ENCODE results near the gene ZFAND3.

ZFAND3 gene

DNA sequence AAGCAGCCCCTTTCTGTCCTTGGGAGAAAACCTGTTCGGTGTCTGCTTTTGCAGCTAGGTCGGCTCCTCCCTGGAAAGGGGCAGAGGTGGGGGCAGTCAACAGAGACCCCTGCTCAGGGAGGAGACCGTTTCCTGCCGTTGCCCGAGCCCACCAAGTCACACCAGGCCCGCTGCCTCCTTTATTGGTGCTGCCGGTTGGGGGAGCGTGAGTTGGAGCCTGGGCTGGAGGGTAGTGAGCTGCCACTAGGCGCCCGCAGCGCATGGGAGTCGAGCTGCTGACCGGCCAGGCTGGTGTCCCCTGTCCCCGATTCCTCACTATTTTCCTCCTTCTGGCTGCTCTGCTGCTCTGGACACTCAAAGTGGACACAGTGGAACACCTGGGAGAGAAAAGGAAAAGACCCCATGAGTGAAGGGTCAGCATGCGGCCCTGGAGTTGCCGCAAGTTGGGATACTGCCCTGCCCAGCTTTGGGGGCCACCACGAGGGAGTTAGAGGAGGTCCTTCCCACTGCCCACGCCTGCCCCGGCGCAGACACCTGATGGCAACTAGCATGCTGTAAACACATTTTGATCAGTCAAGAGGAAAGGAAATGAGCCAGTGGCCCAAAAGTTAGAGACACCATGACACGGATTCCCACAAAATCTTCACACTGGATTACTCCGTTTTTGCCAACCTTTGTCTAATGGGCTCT, 355.4 kb downstream of the ZFAND3 start:
- DNase-seq: no peak

DNA sequence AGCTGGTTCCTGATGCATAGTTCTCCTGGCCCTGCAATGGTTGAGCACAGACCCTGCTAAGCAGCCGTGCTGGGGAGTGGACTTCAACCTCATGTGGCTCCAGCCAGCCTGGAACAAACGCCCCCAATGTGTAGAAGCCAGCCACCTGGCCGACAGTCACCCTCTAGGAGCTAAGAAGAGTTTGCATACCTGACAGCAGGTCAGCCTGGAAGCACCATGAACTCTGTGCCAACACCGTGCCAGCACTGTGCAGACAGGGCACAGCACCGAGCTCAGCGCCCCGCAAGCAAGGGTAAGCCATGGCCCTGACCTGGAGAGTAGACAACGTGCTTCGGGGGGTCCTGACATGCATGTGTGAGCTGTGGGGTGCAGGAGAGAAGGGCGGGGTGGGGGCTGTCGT, 356.3 kb downstream of the ZFAND3 start:
- no peak for DNase-seq

GRCh38 chr6:38176797-38177751, 357.5 kb downstream of the ZFAND3 start:
- DNase-seq: no peak

DNA sequence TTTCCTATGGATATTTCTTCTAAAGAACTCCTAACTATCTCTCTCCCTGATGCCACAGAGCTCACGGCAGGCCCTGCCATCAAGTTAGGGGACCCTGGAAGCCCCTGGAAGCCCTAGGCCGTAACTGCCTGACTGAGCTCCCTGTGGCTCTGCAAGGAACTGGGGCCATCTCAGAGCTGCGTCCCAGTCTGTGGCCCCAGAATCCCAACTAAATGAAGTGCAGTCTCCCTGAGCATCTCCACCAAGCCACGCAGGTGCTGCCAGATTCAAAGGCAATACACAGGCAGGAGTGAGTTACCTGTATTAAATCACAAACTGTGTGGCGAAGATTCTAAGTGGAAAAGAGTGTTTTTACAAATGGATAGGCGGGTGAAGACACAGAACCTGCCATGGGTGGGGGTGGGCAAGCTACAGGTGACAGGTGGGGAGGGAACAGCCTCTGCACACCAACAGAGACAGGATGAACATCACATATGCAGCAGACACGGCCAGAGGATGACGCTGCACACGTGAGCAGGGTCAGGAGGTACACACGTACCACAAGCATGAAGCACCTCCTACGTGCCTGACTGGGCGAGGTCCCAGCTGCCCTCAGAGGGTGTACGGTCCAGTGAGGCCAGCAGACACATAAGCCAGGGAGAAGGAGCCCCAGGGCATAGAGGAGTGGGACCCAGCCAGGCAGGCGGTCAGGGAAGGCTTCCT, 358.5 kb downstream of the ZFAND3 start:
- no peak for DNase-seq

- no peak for DNase-seq
Measured at GRCh38 chr6:38178584-38178886, 359.0 kb downstream of the ZFAND3 start.

DNA sequence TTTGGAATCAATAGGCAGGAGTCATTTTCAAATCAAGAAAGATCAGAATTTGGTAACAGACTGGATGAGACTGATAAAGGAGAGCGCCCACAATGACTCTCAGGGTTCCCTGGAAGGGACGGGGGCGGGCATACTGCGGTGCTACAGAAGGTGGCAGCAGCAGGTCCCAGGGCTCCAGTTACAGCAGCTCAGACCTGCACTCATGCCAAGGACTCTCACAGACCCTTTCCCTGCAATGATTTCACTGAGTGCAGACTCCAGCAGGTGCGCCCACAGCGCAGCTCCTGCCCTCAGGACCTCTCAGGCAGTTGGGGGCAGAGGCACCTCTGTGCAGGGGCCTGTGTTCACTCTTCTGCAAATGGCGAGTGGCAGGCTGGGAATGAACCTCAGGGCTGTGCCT, 359.8 kb downstream of the ZFAND3 start:
- DNase-seq: no peak

GRCh38 chr6:38179794-38180430, 360.4 kb downstream of the ZFAND3 start:
- DNase-seq: no peak

GRCh38 chr6:38180586-38180985, 361.1 kb downstream of the ZFAND3 start:
- DNase-seq: no peak

- DNase-seq: no peak
Measured at GRCh38 chr6:38182426-38182825, 362.9 kb downstream of the ZFAND3 start.

GRCh38 chr6:38183856-38184584, 364.5 kb downstream of the ZFAND3 start:
- no peak for DNase-seq

- DNase-seq: no peak
Measured at GRCh38 chr6:38184585-38185080, 365.1 kb downstream of the ZFAND3 start.

GRCh38 chr6:38185244-38185643, 365.7 kb downstream of the ZFAND3 start:
- no peak for DNase-seq

GRCh38 chr6:38185752-38186151, 366.2 kb downstream of the ZFAND3 start:
- no peak for DNase-seq

- no peak for DNase-seq
Measured at GRCh38 chr6:38187325-38187724, 367.8 kb downstream of the ZFAND3 start.

DNA sequence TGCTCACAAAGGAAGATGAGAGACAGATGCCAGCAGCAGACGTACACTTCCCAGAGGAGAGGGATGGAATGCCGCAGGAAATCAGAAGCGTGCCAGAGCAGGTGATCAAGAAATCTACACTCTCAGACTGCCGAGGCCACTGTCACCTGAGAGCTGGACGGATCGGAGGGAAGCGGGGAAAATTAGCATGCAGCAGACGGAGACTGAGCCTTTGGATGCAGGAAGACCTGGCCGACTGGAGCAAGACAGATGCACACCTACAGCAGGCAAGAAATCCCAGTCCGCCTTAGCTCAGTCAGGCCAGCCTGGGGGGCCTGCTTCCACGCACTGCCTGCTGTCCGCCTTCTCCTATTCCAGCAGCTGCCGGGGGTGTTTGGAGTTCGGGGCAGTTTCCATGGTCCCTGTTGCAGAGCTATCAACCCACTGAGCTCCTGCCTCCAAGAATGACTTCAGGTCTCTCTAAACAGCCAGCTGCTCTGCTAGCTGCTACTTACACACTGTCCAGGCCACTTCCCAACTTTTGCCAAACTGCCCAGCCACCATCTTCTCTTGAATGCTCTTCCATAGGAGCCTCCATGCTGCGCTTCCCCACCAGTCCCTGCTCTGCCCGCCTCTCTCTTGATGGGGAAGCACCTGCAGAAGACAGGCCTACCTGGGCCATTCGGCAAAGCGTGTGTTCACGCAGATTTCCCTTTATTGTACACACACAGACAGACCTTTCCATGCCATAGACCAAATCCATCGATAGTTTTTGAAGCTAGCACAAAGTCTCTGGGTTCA, 368.5 kb downstream of the ZFAND3 start:
- no peak for DNase-seq

DNA sequence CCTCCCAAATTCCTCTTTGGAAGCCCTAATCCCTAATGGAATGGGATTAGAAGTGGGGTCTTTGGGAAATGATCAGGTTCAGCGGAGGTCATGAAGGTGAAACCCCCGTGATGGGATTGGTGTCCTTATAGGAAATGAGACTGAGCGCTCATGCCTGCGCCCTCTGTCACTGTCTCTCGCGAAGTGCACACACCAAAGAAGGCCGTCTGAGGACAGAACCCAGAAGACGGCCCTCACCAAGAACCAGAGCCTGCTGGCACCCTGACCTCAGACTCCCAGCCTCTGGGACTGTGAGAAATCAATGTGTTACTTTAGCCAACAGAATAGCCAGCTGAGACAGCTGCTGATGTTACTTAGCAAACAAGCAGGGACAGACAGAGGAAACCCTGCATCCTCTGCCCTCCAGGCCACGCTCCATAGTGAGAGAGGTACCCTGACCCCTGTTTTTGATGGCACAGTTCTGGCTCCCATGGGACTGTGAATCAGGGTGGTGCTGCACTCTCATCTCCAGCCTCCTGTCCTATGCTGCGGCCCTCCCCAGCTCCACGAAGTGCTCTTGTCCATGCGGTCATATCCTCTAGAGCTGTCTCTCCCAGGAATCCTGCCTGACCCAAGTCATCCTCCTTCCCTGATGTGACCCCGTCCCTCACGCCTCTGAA, 369.3 kb downstream of the ZFAND3 start:
- no peak for DNase-seq

GRCh38 chr6:38191418-38191817, 371.9 kb downstream of the ZFAND3 start:
- no peak for DNase-seq

GRCh38 chr6:38192011-38192410, 372.5 kb downstream of the ZFAND3 start:
- no peak for DNase-seq

- no peak for DNase-seq
Measured at GRCh38 chr6:38192487-38192886, 373.0 kb downstream of the ZFAND3 start.

DNA sequence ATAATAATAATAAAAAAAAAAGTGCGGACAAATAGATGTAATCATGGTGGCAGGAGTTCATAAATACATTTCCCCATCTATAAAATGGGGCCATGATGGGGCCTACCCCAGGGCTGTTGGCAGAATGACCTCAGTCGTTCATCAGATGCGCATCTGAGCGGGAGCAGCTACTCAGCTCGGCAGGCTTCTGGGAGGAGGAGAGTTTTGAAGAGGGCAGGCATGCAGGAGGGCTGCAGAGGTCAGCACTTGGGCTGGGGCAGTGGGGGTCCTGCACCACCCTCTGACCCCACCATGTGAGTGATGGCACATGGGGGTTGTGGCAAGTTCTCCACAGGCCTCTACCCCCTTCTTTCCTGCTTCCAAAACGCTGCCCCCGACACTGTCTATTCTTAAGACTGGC, 373.5 kb downstream of the ZFAND3 start:
- no peak for DNase-seq

All from SHP77 treated with DMSO at 0.1 percent for 48 hours (cell line).